ENCODE data around the gene KCNIP4.

The KCNIP4 gene

GRCh38 chr4:21543514-21543913, 405.1 kb downstream of the KCNIP4 start:
- DNase-seq (ENCODE audit: low spot score) = no peak
- TF ChIP-seq CTCF (conservative IDR thresholded peaks at IDR 0.05; ENCODE audit: low read depth) = no peak
- ChIA-PET CTCF (interaction anchor here (1.0 kb wide), 1 partner anchor 31 kb away, joined by 4 read pairs; no protein-coding TSS in a partner anchor), POLR2A (ENCODE audit: low non-redundant PET) (no interaction called here)
- H3K27ac ChIP-seq = no peak overlapping the region

- TF ChIP-seq CTCF (conservative IDR thresholded peaks at IDR 0.05; ENCODE audit: low read depth) = no peak
- H3K27ac ChIP-seq = no peak overlapping the region
- CTCF ChIA-PET = interaction anchor here (0.7 kb wide), 1 partner anchor 17 kb away, joined by 3 read pairs; no protein-coding TSS in a partner anchor
- POLR2A ChIA-PET (ENCODE audit: low non-redundant PET) = no interaction called here
- DNase-seq (ENCODE audit: low spot score) = no peak
Observed at GRCh38 chr4:21535898-21536297, 412.7 kb downstream of the KCNIP4 start.

GRCh38 chr4:21531048-21531447, 417.5 kb downstream of the KCNIP4 start:
- ChIA-PET CTCF (interaction anchor here (0.7 kb wide), 1 partner anchor 39 kb away, joined by 4 read pairs; no protein-coding TSS in a partner anchor), POLR2A (ENCODE audit: low non-redundant PET) (no interaction called here)
- DNase-seq (ENCODE audit: low spot score) = no peak
- TF ChIP-seq CTCF (conservative IDR thresholded peaks at IDR 0.05; ENCODE audit: low read depth) = no peak
- no peak overlapping the region for H3K27ac ChIP-seq

- DNase-seq (ENCODE audit: low spot score) = no peak
- no peak overlapping the region for H3K27ac ChIP-seq
- TF ChIP-seq CTCF (conservative IDR thresholded peaks at IDR 0.05; ENCODE audit: low read depth) = no peak
- ChIA-PET CTCF (interaction anchor here (0.6 kb wide), 1 partner anchor 9 kb away, joined by 3 read pairs; no protein-coding TSS in a partner anchor), POLR2A (ENCODE audit: low non-redundant PET) (no interaction called here)
Observed at GRCh38 chr4:21529214-21529613, 419.4 kb downstream of the KCNIP4 start.

GRCh38 chr4:21522296-21522695, 426.3 kb downstream of the KCNIP4 start:
- H3K27ac ChIP-seq = no peak overlapping the region
- no peak for TF ChIP-seq CTCF (conservative IDR thresholded peaks at IDR 0.05; ENCODE audit: low read depth)
- ChIA-PET POLR2A (ENCODE audit: low non-redundant PET) (no interaction called here), CTCF (interaction anchor here (1.2 kb wide), 1 partner anchor 9 kb away, joined by 3 read pairs; no protein-coding TSS in a partner anchor)
- DNase-seq (ENCODE audit: low spot score) = no peak

GRCh38 chr4:21517126-21517859, 431.3 kb downstream of the KCNIP4 start:
- no peak for TF ChIP-seq CTCF (conservative IDR thresholded peaks at IDR 0.05; ENCODE audit: low read depth)
- ChIA-PET CTCF (no interaction called here), POLR2A (ENCODE audit: low non-redundant PET) (no interaction called here)
- no peak for DNase-seq (ENCODE audit: low spot score)
- H3K27ac ChIP-seq = no peak overlapping the region
